Astrocyte (in vitro differentiated cells and primary cell): ENCODE measurements around the gene C20orf204.

Experiments used
- EZH2 ChIP-seq: IDR thresholded peaks from 2 replicates; pipeline ENCODE4 v1.6.1; 2012; ENCODE audit warnings: mild to moderate bottlenecking, low read length, inconsistent platforms; ENCODE audit not compliant: insufficient read depth
- TF ChIP-seq, protein P1 (sequence below): IDR thresholded peaks from 2 replicates; pipeline ENCODE4 v1.5.1; 2011; ENCODE audit warnings: low read depth, mild to moderate bottlenecking, inconsistent platforms, low read length, moderate library complexity; ENCODE audit not compliant: insufficient read depth

DNA sequence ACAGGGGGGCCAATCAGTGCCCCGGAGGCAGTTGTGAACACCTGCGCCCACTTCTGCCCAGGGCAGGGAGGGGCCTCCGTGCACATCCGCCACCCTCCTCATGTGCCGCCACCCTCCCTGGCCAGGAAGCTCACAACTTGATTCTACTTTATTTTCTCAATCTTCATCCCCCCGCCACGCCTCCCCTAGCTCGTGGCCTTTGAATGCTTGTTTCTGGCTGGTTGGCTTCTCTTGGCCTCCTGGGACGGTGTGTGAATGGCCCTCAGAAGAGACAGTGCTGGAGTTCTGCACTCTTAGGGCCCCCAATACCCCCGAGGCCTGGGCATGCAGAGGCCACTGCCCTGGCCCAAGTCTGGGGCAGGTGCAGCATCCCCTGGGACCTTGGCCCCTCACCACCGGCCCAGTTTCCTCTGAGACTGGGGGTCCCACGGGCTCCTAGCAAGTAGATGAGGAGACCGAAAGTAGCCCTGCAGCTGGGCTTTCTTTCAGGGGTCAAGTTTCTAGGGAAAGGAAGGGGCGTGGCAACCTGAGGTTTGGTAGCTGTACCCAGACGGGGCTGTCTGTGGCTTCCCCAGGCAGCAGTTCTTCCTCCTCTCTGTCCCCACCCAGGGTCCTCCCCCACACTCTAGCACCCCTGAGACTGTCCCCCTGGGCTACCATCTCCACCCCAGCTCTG is 42.0 kb downstream of the C20orf204 start:
- TF ChIP-seq, protein P1, sequence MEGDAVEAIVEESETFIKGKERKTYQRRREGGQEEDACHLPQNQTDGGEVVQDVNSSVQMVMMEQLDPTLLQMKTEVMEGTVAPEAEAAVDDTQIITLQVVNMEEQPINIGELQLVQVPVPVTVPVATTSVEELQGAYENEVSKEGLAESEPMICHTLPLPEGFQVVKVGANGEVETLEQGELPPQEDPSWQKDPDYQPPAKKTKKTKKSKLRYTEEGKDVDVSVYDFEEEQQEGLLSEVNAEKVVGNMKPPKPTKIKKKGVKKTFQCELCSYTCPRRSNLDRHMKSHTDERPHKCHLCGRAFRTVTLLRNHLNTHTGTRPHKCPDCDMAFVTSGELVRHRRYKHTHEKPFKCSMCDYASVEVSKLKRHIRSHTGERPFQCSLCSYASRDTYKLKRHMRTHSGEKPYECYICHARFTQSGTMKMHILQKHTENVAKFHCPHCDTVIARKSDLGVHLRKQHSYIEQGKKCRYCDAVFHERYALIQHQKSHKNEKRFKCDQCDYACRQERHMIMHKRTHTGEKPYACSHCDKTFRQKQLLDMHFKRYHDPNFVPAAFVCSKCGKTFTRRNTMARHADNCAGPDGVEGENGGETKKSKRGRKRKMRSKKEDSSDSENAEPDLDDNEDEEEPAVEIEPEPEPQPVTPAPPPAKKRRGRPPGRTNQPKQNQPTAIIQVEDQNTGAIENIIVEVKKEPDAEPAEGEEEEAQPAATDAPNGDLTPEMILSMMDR = no peak
- no peak for TF ChIP-seq EZH2
